ENCODE results near the gene MYLK4. TPM values are rescaled to one million over a fixed set of nuclear protein-coding genes. Genes with fewer than 3 reads are reported as not detected.

MYLK4 gene
- total RNA-seq, 1 experiment from 2014 or later = 0.64 TPM

DNA sequence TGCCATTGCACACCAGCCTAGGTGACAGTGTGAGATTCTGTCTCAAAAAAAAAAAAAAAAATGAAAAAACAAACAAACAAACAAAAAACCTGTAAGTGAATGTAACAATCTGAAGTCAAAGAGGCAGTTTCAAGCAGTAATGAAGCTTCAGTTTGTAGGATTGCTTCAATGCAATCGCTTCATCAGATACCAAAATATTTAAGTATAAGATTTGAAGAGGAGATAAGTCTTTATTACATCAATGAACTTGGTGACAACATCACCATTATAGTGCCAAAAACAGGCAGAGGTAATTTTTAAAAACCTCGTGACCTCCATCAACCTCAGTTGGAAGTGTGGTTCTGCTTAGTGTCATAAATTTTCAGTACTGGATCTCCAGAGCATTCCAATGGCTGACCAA, 74.7 kb downstream of the MYLK4 start:
- no peak for DNase-seq (ENCODE audit: low spot score)

GRCh38 chr6:2674857-2675256, 75.9 kb downstream of the MYLK4 start:
- no peak for DNase-seq (ENCODE audit: low spot score)

More for the DNA sequence above, 74.7 kb downstream of the MYLK4 start:
- in situ Hi-C loops (cut with HindIII; ENCODE audit: low sequenced_read_pairs) = no loop called here

GRCh38 chr6:2669067-2669700, 81.5 kb downstream of the MYLK4 start:
- no peak for DNase-seq (ENCODE audit: low spot score)

More at GRCh38 chr6:2674857-2675256, 75.9 kb downstream of the MYLK4 start:
- in situ Hi-C loops (cut with HindIII; ENCODE audit: low sequenced_read_pairs) = no loop called here

GRCh38 chr6:2667617-2668016, 83.1 kb downstream of the MYLK4 start:
- DNase-seq (ENCODE audit: low spot score) = no peak
- in situ Hi-C loops (cut with HindIII; ENCODE audit: low sequenced_read_pairs) = no loop called here

More at GRCh38 chr6:2669067-2669700, 81.5 kb downstream of the MYLK4 start:
- in situ Hi-C loops (cut with HindIII; ENCODE audit: low sequenced_read_pairs) = no loop called here

DNA sequence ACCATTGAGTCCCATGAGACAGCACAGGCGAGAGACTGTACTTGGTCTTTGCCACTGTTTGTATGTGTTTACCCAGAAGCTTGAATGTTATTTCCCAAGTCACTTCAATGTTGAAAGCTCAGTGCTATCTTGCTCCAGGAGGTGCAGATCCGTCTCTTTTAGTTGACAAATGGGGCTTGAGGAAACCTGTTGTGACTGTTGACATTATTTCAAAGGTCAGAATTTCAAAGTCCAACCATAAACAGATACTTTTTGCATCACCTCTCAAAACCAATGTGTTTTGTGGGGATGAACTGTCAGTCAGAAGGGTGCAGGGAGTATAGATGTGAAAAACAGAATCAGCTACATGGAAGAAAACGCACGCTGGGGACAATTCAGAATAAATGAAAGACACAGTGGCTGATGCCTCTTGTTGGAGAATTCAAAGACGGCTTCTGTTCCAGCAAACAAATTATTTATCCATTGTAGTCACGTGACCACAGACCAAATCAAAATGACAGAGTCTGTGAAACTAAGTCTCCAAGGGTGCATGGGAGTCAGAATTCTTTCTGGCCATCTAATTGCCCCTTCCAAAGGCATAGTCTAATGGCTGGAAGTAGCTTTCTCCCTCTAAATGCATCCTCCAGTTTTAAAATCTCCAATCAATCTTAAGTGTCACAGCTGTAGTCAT, 83.7 kb downstream of the MYLK4 start:
- in situ Hi-C loops (cut with HindIII; ENCODE audit: low sequenced_read_pairs) = no loop called here
- no peak for DNase-seq (ENCODE audit: low spot score)

DNA sequence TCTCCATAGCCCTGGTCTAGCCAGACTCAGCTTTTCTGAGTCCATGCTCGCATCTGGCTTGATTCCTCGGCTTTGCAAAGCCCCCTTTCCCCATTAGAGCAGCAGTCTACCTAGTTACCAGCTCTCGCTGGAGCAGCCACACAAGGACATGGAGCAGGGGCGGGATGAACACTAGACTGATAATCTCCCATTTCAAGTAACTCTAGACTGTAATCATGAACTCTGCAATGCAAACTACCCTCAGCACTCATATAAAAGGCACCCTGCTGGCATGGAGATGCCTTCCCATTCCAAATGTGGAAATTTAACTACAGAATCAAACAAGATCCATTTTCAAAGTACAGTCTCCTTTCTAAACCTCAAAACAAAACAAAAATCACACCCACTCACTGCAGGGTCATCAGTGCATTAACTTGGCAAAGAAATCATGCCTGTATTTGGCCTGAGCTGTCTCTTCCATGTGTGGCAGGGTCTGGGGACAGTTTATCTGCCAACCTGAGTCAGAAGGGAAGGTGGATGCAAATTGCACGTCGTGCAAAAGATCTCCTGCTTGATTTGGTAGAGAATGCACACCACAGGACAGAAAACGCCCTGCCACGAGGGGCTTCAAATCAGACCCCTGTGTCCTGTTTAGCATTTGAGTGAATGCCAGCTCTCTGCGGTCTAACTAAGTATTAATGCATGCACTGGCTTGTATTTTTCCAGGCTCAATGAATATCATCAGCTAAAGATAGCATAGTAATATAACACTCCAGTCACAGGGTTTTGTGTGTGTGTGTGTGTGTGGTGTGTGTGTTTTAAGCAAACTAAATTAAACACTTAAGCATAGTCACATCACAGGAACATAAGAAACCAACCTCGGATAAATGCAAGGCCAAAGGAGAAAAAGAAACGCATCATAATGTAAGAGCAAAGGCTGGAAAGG, 85.3 kb downstream of the MYLK4 start:
- no peak for DNase-seq (ENCODE audit: low spot score)
- in situ Hi-C loops (cut with HindIII; ENCODE audit: low sequenced_read_pairs) = no loop called here

DNA sequence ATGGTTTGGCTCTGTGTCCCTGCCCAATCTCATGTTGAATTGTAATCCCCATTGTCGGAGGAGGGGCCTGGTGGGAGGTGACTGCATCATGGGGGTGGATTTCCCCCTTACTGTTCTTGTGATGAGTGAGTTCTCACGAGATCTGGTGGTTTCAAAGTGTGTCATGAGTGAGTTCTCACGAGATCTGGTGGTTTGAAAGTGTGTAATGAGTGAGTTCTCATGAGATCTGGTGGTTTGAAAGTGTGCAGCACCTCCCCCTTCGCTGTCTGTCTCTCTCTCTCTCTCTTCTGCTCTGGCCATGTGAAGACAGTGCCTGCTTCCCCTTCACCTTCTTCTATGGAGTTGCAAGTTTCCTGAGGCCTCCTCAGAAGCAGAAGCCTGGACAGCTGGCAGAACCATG, 87.6 kb downstream of the MYLK4 start:
- no peak for DNase-seq (ENCODE audit: low spot score)
- in situ Hi-C loops (cut with HindIII; ENCODE audit: low sequenced_read_pairs) = no loop called here

GRCh38 chr6:2661651-2662050, 89.1 kb downstream of the MYLK4 start:
- in situ Hi-C loops (cut with HindIII; ENCODE audit: low sequenced_read_pairs) = no loop called here
- no peak for DNase-seq (ENCODE audit: low spot score)

DNA sequence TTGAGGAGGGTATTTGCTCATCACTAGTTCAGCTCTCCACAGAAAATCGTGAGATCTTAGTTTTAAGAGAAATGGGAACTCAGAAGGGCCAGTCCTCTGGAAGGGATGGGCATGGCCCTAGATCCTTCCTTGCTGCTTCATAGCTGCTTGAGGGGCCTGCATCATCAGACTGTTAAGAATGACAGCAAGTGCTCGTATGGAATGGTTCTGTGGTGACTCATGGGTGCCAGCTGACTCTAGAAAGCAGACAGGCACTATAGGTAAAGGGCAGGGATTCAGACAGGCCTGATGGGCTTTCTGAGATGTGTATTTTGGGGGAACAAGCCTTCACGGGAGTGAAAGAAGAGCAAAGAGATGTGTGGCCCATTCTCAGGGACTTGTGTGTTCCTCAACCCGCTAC, 90.8 kb downstream of the MYLK4 start:
- DNase-seq (ENCODE audit: low spot score) = no peak
- in situ Hi-C loops (cut with HindIII; ENCODE audit: low sequenced_read_pairs) = no loop called here

- in situ Hi-C loops (cut with HindIII; ENCODE audit: low sequenced_read_pairs) = no loop called here
- no peak for DNase-seq (ENCODE audit: low spot score)
Measured at GRCh38 chr6:2659381-2659780, 91.3 kb downstream of the MYLK4 start.

- in situ Hi-C loops (cut with HindIII; ENCODE audit: low sequenced_read_pairs) = no loop called here
- DNase-seq (ENCODE audit: low spot score) = no peak
Measured at GRCh38 chr6:2658788-2659187, 91.9 kb downstream of the MYLK4 start.

GRCh38 chr6:2656460-2657079, 94.2 kb downstream of the MYLK4 start:
- in situ Hi-C loops (cut with HindIII; ENCODE audit: low sequenced_read_pairs) = no loop called here
- DNase-seq (ENCODE audit: low spot score) = no peak

- in situ Hi-C loops (cut with HindIII; ENCODE audit: low sequenced_read_pairs) = no loop called here
- no peak for DNase-seq (ENCODE audit: low spot score)
Measured at GRCh38 chr6:2655844-2656433, 94.8 kb downstream of the MYLK4 start.

- in situ Hi-C loops (cut with HindIII; ENCODE audit: low sequenced_read_pairs) = no loop called here
- no peak for DNase-seq (ENCODE audit: low spot score)
Measured at GRCh38 chr6:2653369-2654032, 97.2 kb downstream of the MYLK4 start.

GRCh38 chr6:2652611-2653010, 98.1 kb downstream of the MYLK4 start:
- DNase-seq (ENCODE audit: low spot score) = no peak
- in situ Hi-C loops (cut with HindIII; ENCODE audit: low sequenced_read_pairs) = no loop called here

- in situ Hi-C loops (cut with HindIII; ENCODE audit: low sequenced_read_pairs) = no loop called here
- DNase-seq (ENCODE audit: low spot score) = no peak
Measured at GRCh38 chr6:2651961-2652360, 98.8 kb downstream of the MYLK4 start.

DNA sequence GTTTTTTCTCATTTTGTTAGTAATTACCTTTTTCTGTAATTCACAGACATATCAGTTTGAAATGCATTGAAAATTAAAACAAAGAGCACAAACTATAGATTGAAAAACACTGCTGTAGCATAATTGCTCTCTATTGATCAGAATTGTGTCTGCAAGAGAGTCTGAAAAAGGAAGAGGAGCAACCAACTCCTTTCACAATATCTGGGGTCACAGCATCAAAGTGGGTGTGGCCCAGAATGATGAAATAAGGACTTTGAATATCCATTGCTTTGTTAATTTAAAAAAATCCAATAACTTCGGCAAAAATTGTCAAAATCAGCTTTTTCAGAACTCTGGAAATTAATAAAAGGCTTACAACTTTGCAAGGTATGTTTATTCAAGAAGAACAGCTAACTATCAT, 99.2 kb downstream of the MYLK4 start:
- in situ Hi-C loops (cut with HindIII; ENCODE audit: low sequenced_read_pairs) = no loop called here
- no peak for DNase-seq (ENCODE audit: low spot score)

DNA sequence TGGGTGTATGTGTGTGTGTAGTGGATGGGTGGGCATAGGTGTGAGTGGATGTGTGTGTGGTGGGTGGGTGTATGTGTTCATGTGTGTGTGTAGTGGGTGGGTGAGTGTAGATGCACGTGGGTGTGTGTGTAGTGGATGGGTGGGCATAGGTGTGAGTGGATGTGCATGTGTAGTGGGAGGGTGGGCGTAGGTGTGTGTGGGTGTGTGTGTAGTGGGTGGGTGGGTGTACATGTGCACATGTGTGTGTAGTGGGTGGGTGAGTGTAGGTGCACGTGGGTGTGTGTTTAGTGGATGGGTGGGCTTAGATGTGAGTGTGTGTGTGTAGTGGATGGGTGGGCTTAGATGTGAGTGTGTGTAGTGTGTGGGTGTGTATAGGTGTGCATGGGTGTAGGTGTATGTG, 104.4 kb downstream of the MYLK4 start:
- in situ Hi-C loops (cut with HindIII; ENCODE audit: low sequenced_read_pairs) = no loop called here
- no peak for DNase-seq (ENCODE audit: low spot score)
